NT2/D1 (cell line): Measurements from ENCODE around the gene PTPN23.

Experiments
- DNase-seq: peaks from one replicate; pipeline ENCODE4 v3.0.0-alpha.2; 2011; ENCODE audit warnings: low read depth, low spot score
- H3K27me3 ChIP-seq: 2 replicates; pipeline ENCODE4 v1.6.0; 2011; ENCODE audit warnings: mild to moderate bottlenecking; ENCODE audit not compliant: insufficient read length, insufficient read depth
- H3K36me3 ChIP-seq: 2 replicates; pipeline ENCODE4 v1.6.1; 2011; ENCODE audit warnings: mild to moderate bottlenecking, low read length, mixed read lengths; ENCODE audit not compliant: insufficient read depth, insufficient read length
- H3K4me1 ChIP-seq: 2 replicates; pipeline ENCODE4 v1.5.1; 2011; ENCODE audit not compliant: insufficient read depth, insufficient read length
- H3K4me3 ChIP-seq: 2 replicates; pipeline ENCODE4 v1.5.1; 2011; ENCODE audit warnings: low read depth; ENCODE audit not compliant: insufficient read length
- H3K9ac ChIP-seq: 2 replicates; pipeline ENCODE4 v1.6.0; 2011; ENCODE audit warnings: low read depth; ENCODE audit not compliant: insufficient read length
- H3K9me3 ChIP-seq: 2 replicates; pipeline ENCODE4 v1.5.1; 2011; ENCODE audit warnings: mild to moderate bottlenecking, low read length; ENCODE audit not compliant: insufficient read depth
- SUZ12 ChIP-seq: IDR thresholded peaks from 2 replicates; pipeline ENCODE4 v1.6.1; 2011; ENCODE audit not compliant: insufficient read length, insufficient read depth; ENCODE audit errors: extremely low read depth
- YY1 ChIP-seq: IDR thresholded peaks from 2 replicates; pipeline ENCODE4 v1.6.1; 2011; ENCODE audit not compliant: insufficient read length, insufficient read depth
- ZNF274 ChIP-seq: IDR thresholded peaks from 2 replicates; pipeline ENCODE4 v1.6.1; 2011; ENCODE audit warnings: mild to moderate bottlenecking, low read depth, low read length

PTPN23 gene

DNA sequence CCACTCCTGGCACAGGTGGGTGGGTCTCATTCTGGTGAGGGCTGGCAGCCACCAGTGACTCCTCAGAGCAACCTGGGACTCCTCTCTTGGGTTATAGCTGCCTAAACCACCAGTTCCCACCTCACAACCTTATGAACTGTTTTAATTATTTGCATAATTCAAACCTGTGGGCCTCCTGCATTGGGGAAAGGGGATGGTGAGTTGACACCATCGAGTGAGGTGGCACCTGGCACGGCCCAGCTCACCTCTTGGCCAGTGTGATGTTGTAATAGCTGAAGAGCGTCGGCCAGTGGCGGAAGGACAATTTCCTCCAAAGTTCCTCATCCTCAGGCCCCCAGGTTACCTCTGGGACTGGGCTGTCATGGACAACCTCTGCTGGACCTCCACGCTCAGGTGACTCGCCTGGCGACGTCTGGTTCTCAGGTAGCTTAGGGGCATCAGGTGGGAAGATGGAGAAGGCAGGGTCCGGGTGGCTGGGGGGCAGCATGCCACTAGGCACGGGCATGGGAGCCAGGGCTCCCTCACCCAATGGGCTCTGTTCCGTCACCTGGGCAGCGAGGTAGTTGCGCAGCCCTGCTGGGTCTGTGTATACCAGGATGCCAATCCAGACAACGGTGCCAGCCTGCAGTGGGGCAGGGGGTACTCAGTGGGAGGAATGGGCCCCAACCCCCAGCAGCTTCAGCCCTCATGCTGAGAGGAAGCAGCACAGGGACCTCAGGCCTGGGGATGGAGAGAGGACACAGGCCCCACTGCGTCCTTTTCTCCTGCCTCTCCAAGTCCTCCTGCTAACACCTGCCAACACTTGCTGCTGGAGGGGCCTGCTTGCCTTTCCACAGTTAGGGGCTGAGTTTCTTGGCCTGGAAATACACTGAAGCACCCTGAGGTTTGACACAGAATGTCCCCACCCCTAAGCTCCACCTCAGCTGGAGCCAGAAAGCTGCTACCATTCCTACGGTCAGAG lies 38.5 kb downstream of the PTPN23 start:
- Histone ChIP-seq H3K9me3 (peaks cover 9% of the 10 kb centered on the region; the same call in 1 of the 2 replicates), H3K27me3 (no peaks in the 10 kb centered on the region), H3K4me1 (peaks cover 5% of the 10 kb centered on the region), H3K9ac (no peak overlapping the region), H3K4me3 (no peak overlapping the region), H3K36me3 (peaks cover 87% of the 10 kb centered on the region)
- TF ChIP-seq YY1 (no peak), ZNF274 (no peak), SUZ12 (no peak)
- no peak for DNase-seq

DNA sequence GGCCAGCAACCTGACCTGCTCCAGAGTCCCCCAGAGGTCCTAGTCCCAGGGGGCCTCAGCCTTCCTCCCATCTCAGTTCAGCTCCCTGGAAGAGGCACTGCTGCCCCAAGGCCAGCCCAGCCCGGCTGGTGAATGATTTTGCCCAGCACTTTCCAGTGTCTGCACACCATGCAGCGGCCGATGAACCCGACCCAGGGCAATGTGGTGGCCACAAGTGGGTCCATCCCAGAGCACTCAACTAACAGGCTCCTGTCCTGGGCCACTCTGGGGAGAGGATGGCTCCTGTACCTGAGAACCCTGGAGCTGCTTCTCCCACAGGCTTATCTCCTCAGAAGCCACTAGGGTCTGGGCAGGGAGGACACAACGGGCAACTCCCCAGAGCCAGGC lies 39.2 kb downstream of the PTPN23 start:
- no peak for TF ChIP-seq SUZ12
- TF ChIP-seq ZNF274: no peak
- TF ChIP-seq YY1: no peak
- DNase-seq: no peak
- Histone ChIP-seq H3K27me3 (no peaks in the 10 kb centered on the region), H3K36me3 (peaks cover 86% of the 10 kb centered on the region), H3K9ac (no peak overlapping the region), H3K4me3 (no peak overlapping the region), H3K4me1 (peaks cover 5% of the 10 kb centered on the region), H3K9me3 (peaks cover 9% of the 10 kb centered on the region; the same call in 1 of the 2 replicates)

DNA sequence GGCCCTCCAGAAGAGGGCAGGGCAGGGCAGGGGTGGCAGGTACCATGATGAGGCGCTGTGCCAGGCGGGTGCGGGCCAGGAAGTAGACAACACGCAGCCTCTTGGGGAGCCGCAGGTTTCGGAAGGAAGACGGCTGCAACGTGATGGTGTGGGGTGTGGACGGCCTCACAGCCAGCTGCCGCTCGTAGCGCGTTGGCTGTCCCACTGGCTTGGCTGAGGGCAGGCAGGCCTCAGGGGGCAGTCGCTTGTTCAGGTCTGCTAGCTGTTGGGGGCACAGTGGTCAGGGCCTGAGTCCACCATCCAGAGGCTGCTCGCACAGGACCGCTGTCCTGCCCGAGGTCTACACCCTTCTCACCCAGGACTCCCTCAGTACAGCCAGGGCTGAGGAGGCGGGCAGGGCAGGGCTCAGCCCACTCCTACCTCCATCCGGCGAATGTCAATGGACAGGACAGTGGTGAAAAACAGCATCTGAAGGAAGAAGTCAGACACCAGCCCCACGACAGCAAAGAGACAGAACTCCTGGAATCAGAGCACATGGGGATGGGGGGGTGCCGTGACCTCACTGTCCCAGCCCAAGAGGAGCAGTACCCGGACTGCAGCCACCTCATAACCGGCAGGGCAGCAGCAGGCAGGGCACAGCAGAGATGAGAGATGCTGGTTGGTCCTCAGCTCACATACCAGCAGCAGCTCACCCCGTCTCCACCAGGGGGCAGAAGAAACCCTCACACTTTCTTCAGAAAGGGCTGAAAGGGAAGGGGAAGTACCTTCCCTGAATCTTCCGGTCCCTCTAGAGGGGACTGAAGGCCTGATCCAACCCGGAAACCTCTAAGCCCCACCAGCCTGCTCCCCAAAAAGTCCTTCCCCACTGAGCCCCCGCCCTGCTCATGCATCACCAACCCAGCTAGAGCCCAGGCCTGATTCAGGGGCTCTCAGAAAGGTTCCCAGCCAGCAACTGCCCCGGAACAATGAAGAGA lies 40.0 kb downstream of the PTPN23 start:
- peaks cover 9% of the 10 kb centered on the region; the same call in 1 of the 2 replicates for H3K9me3 ChIP-seq
- peaks cover 7% of the 10 kb centered on the region for H3K4me1 ChIP-seq
- no peaks in the 10 kb centered on the region for H3K27me3 ChIP-seq
- peak overlapping the region; percentile 65 for H3K9ac ChIP-seq
- peaks cover 85% of the 10 kb centered on the region for H3K36me3 ChIP-seq
- H3K4me3 ChIP-seq: no peak overlapping the region
- TF ChIP-seq SUZ12: no peak
- no peak for TF ChIP-seq YY1
- no peak for TF ChIP-seq ZNF274
- DNase-seq: peak; percentile 87

DNA sequence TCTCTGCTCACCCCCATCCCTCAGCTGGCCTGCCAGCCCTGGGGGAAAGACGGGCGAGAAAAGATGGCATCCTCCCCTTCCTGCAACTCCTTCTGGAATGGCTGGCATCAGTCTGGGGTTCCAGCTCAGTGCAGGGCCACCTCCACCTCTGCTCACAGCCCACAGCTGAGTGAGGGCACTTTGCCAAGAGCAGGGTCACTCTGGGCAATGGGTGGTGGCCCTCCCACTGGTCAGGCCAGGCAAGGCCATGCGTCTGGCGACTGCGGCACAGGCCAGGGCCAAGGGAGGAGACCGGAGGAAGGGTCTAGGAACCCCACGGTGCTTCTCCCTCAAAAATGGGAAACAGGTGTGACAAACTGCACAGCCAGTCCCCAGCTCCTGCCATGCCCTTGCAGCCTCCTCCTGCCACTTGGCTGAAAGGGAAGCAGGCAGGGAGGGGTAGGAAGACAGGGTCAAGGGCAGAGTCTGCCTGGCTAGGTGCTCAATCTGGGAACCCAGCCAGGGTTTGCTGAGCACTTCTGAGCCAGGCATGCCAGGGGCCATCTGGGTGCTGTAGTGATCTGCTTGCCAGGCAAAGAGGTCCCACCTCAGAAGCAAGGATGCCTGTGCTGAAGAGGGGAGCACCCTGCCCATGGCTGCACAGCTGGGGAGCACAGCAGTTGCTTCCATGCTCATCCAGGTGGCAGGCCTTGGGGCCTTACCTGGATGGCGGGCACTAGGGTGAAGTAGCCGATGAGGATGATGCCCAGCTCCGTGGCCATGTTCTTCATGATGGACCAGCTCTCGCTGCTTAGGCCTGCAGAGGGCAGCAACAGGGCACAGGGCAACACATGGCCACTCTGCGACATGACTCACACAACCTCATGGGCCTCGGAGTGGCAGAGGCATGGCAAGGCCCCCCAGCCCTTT lies 41.2 kb downstream of the PTPN23 start:
- TF ChIP-seq SUZ12 (no peak), ZNF274 (no peak), YY1 (no peak)
- Histone ChIP-seq H3K4me3 (no peak overlapping the region), H3K9ac (no peak overlapping the region), H3K9me3 (peaks cover 6% of the 10 kb centered on the region; the same call in 1 of the 2 replicates), H3K4me1 (peaks cover 7% of the 10 kb centered on the region), H3K27me3 (no peaks in the 10 kb centered on the region), H3K36me3 (peaks cover 84% of the 10 kb centered on the region)
- DNase-seq: no peak

DNA sequence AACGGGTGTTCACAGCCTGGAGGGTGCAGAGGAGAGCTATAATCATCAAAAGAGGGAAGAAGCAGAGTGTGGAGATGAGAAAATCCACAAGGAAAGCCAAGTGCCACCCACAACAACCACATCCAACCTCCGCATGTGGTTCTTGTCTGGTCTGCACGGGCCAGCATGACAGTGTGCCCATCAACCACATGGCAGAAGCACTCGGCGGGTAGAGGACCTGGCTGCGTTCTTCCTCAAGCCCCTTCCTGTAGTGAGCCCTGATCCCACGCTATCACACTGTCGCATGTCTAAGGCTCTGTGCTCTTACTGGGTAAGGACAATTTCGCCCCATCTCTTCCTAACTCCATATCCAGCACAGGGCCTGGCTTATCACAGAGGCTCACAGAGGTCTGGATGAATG lies 41.9 kb downstream of the PTPN23 start:
- no peak overlapping the region for H3K9ac ChIP-seq
- no peak overlapping the region for H3K4me3 ChIP-seq
- no peaks in the 10 kb centered on the region for H3K9me3 ChIP-seq
- TF ChIP-seq SUZ12 (no peak), YY1 (no peak), ZNF274 (no peak)
- peaks cover 85% of the 10 kb centered on the region for H3K36me3 ChIP-seq
- H3K27me3 ChIP-seq: no peaks in the 10 kb centered on the region
- DNase-seq: no peak
- peaks cover 7% of the 10 kb centered on the region for H3K4me1 ChIP-seq

DNA sequence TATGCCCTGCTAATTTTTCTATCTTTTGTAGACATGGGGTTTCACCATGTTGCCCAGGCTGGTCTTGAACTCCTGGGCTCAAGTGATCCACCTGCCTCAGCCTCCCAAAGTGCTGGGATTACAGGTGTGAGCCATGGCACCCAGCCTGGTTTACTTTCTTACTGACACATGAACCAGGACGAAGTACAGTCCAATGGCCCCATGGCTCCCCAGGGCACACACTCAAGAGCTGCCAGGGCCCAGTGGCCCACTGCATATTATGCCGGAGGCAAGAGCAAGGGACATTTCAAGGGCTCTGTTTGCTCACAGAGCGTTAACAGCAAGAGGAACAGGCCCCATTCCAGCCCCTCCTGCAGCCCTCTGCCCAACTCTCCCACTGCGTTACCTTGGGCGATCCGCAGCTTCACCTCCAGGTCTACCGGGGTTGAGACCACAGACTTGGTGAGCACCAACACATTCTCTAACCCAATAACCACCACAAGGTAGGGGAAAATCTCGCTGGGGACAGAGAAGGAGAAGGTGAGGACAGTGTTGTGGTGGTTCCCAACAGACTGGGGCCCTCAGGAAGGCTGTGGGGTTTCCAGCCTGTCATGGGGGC lies 42.8 kb downstream of the PTPN23 start:
- no peak for DNase-seq
- H3K36me3 ChIP-seq: peaks cover 88% of the 10 kb centered on the region
- no peaks in the 10 kb centered on the region for H3K9me3 ChIP-seq
- peaks cover 7% of the 10 kb centered on the region for H3K4me1 ChIP-seq
- H3K27me3 ChIP-seq: no peaks in the 10 kb centered on the region
- H3K9ac ChIP-seq: no peak overlapping the region
- no peak overlapping the region for H3K4me3 ChIP-seq
- no peak for TF ChIP-seq SUZ12
- no peak for TF ChIP-seq ZNF274
- TF ChIP-seq YY1: no peak
